Osteoblast (primary cell): ENCODE results near the gene BRICD5. TPM values are rescaled to one million over a fixed set of nuclear protein-coding genes. Genes with fewer than 3 reads are reported as not detected.

Source experiments
- DNase-seq: peaks from one replicate; pipeline ENCODE4 v3.0.0; 2011; ENCODE audit warnings: low spot score, mixed read lengths; ENCODE audit not compliant: insufficient read length; ENCODE audit errors: missing footprints
- H2AFZ ChIP-seq: 2 replicates; pipeline ENCODE4 v1.6.0; 2011; ENCODE audit warnings: mild to moderate bottlenecking, low read length
- H3K27ac ChIP-seq: 2 replicates; pipeline ENCODE4 v1.5.1; 2011; ENCODE audit warnings: mild to moderate bottlenecking, low read depth, low read length, moderate library complexity
- H3K27me3 ChIP-seq: 2 replicates; pipeline ENCODE4 v1.6.0; 2012; ENCODE audit warnings: mild to moderate bottlenecking, control low read depth, inconsistent platforms, low read length, moderate library complexity; ENCODE audit not compliant: insufficient read depth
- H3K36me3 ChIP-seq: 2 replicates; pipeline ENCODE4 v1.5.1; 2011; ENCODE audit warnings: mild to moderate bottlenecking, low read length, control low read depth, moderate library complexity; ENCODE audit not compliant: insufficient read depth
- H3K4me1 ChIP-seq: 2 replicates; pipeline ENCODE4 v1.5.1; 2011; ENCODE audit warnings: mild to moderate bottlenecking, low read length, control low read depth, moderate library complexity; ENCODE audit not compliant: insufficient read depth
- H3K4me2 ChIP-seq: 2 replicates; pipeline ENCODE4 v1.6.0; 2011; ENCODE audit warnings: mild to moderate bottlenecking, low read length; ENCODE audit not compliant: insufficient read depth
- H3K4me3 ChIP-seq: fragments of 200-600 bp; sonication (generic); 3 replicates; pipeline ENCODE4 v1.5.1; 2012; ENCODE audit warnings: mild to moderate bottlenecking, low read length, inconsistent platforms; ENCODE audit not compliant: insufficient read depth
- H3K79me2 ChIP-seq: 2 replicates; pipeline ENCODE4 v1.6.0; 2012; ENCODE audit warnings: mild to moderate bottlenecking, low read length, control low read depth, inconsistent platforms; ENCODE audit not compliant: insufficient read depth
- H3K9me3 ChIP-seq: 2 replicates; pipeline ENCODE4 v1.5.1; 2011; ENCODE audit warnings: low read depth, low read length, control low read depth
- H4K20me1 ChIP-seq: 2 replicates; pipeline ENCODE4 v1.6.0; 2012; ENCODE audit warnings: mild to moderate bottlenecking, low read length, control low read depth; ENCODE audit not compliant: insufficient read depth
- CTCF ChIP-seq: IDR thresholded peaks from 2 replicates; pipeline ENCODE4 v1.5.1; 2011; ENCODE audit warnings: mild to moderate bottlenecking, low read depth, low read length, moderate library complexity; ENCODE audit errors: extremely low read depth
- total RNA-seq: library from RNA; depleted of rRNA; stranded (reverse); fragments of >200 nt; gene quantifications from 2 replicates; pipeline ENCODE4 v1.2.3, GENCODE V29; 2012

The BRICD5 gene
- total RNA-seq, 1 donor = 2.5 TPM

- Histone ChIP-seq H3K27ac (no peak overlapping the region), H4K20me1 (peaks cover 46% of the 10 kb centered on the region), H3K4me3 (no peak overlapping the region), H3K36me3 (peaks cover 16% of the 10 kb centered on the region), H3K79me2 (peaks cover 73% of the 10 kb centered on the region), H2AFZ (no peak overlapping the region), H3K4me2 (no peak overlapping the region), H3K27me3 (no peaks in the 10 kb centered on the region), H3K4me1 (peaks cover under 1% of the 10 kb centered on the region), H3K9me3 (no peaks in the 10 kb centered on the region)
- TF ChIP-seq CTCF = no peak
- no peak for DNase-seq
These were observed 44.8 kb downstream of the BRICD5 start for GRCh38 chr16:2165861-2166260.

- H4K20me1 ChIP-seq = peaks cover 54% of the 10 kb centered on the region
- DNase-seq = no peak
These were observed 47.3 kb downstream of the BRICD5 start for GRCh38 chr16:2163211-2163881.

GRCh38 chr16:2162676-2163118 is 48.0 kb downstream of the BRICD5 start:
- TF ChIP-seq CTCF = no peak
- H3K27ac ChIP-seq = no peak overlapping the region
- no peaks in the 10 kb centered on the region for H3K9me3 ChIP-seq
- no peak overlapping the region for H2AFZ ChIP-seq
- no peak overlapping the region for H3K4me2 ChIP-seq
- H3K4me1 ChIP-seq = peaks cover 29% of the 10 kb centered on the region
- H4K20me1 ChIP-seq = peaks cover 59% of the 10 kb centered on the region
- H3K27me3 ChIP-seq = no peaks in the 10 kb centered on the region
- peaks cover 96% of the 10 kb centered on the region for H3K79me2 ChIP-seq
- H3K4me3 ChIP-seq = no peak overlapping the region
- no peak for DNase-seq
- H3K36me3 ChIP-seq = peaks cover 10% of the 10 kb centered on the region

More at GRCh38 chr16:2163211-2163881, 47.3 kb downstream of the BRICD5 start:
- H3K79me2 ChIP-seq = peaks cover 95% of the 10 kb centered on the region
- H3K27me3 ChIP-seq = no peaks in the 10 kb centered on the region
- no peak overlapping the region for H3K4me3 ChIP-seq
- no peaks in the 10 kb centered on the region for H3K9me3 ChIP-seq
- no peak overlapping the region for H3K4me2 ChIP-seq
- H2AFZ ChIP-seq = no peak overlapping the region
- H3K36me3 ChIP-seq = peaks cover 14% of the 10 kb centered on the region
- TF ChIP-seq CTCF = no peak
- no peak overlapping the region for H3K27ac ChIP-seq
- H3K4me1 ChIP-seq = peaks cover 23% of the 10 kb centered on the region

GRCh38 chr16:2161911-2162310 is 48.8 kb downstream of the BRICD5 start:
- H3K9me3 ChIP-seq = no peaks in the 10 kb centered on the region
- H3K4me3 ChIP-seq = no peak overlapping the region
- peaks cover 37% of the 10 kb centered on the region for H3K4me1 ChIP-seq
- H4K20me1 ChIP-seq = peaks cover 63% of the 10 kb centered on the region
- no peak overlapping the region for H3K4me2 ChIP-seq
- H3K79me2 ChIP-seq = peaks cover 96% of the 10 kb centered on the region
- peaks cover 7% of the 10 kb centered on the region for H3K36me3 ChIP-seq
- DNase-seq = no peak
- no peak overlapping the region for H2AFZ ChIP-seq
- H3K27me3 ChIP-seq = no peaks in the 10 kb centered on the region
- H3K27ac ChIP-seq = peak overlapping the region; percentile 53
- TF ChIP-seq CTCF = no peak
